22Rv1 (cell line): Measurements from ENCODE around the gene MYL10.

Experiments used
- CTCF ChIP-seq: fragments of 450-650 bp; IDR thresholded peaks from 2 replicates; pipeline ENCODE4 v1.5.1; 2017; ENCODE audit warnings: mild to moderate bottlenecking
- ZFX ChIP-seq: fragments of 450-650 bp; IDR thresholded peaks from 2 replicates; pipeline ENCODE4 v1.6.1; 2017; ENCODE audit warnings: antibody characterized with exemption, borderline replicate concordance

GRCh38 chr7:101594790-101595189 is 34.3 kb downstream of the MYL10 start:
- no peak for TF ChIP-seq CTCF
- TF ChIP-seq ZFX: no peak
